Measurements from ENCODE around the gene WDR77. TPM values are rescaled to one million over a fixed set of nuclear protein-coding genes. Genes with fewer than 3 reads are reported as not detected.

Gene WDR77
- polyA plus RNA-seq, 1 donor: 35.3 TPM

DNA sequence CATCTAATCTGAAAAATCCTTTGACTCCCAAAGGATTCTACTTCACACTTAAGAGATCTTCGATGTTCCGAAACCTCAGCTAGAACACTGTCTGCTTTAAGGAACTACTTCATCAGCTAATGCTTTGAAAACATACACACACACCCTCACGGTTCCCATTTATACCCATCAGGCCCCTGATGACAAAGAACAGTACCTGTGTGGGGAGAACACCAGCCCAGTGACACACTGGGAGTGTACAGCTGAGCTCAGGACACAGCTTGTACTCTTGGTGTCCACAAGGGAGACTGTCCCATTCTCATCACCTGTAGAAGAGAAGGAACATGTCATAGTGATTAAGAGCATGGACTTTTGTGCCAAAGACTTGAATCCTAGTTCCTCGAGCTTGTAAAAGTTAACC is 6.6 kb downstream of the WDR77 start:
- Histone ChIP-seq H3K9me3 (ENCODE audit: control insufficient read depth, low read depth, low read length) (no peaks in the 10 kb centered on the region), H3K36me3 (ENCODE audit: control insufficient read depth, insufficient read depth, low read length) (peaks cover 76% of the 10 kb centered on the region)

DNA sequence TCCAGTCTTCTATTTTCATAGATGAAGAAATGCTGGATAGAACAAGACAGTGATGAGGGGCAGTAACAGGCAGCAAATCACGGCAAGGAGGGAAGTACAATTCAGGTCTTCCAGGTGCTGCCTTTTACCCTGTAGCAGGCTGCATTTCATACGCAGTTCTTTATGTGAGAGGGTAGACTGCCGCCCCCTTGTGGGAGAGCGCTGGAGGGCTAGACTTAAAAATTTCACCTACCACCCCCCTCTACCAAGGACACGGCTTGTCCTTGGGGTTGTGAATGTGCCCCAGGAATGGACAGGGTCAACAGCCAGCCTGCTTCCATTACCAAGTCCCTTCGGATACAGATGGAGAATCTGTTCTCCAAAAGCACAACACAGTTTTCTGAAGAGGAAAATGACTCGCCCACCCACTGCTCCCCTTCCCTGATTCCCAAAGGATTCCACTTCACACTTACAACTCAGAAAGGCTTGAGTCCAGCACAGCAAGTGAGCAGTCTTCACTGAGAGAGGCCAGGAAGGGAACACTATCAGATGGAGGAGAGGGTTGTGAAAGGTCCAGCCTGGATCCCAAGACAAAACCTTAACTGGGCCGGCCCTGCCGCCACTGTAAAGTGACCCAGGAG is 7.4 kb downstream of the WDR77 start:
- H3K36me3 ChIP-seq (ENCODE audit: control insufficient read depth, insufficient read depth, low read length): peaks cover 76% of the 10 kb centered on the region
- no peak overlapping the region for H3K4me3 ChIP-seq (ENCODE audit: low read length)
- H3K4me1 ChIP-seq (ENCODE audit: control insufficient read depth, insufficient read depth, low read length): peaks cover 10% of the 10 kb centered on the region
- peak in 1 of 2 donors; percentile 18 for DNase-seq
- no CpG with 5 or more reads among the region's 9 CpGs for WGBS (ENCODE audit: insufficient coverage, low lambda C conversion rate)
- H3K27me3 ChIP-seq (ENCODE audit: control insufficient read depth, insufficient read depth, low read length): no peaks in the 10 kb centered on the region
- H3K27ac ChIP-seq (ENCODE audit: low read length): no peak overlapping the region
- no peaks in the 10 kb centered on the region for H3K9me3 ChIP-seq (ENCODE audit: control insufficient read depth, low read depth, low read length)

More for the DNA sequence above, 6.6 kb downstream of the WDR77 start:
- no peak for DNase-seq
- Histone ChIP-seq H3K4me3 (ENCODE audit: low read length) (no peak overlapping the region), H3K27ac (ENCODE audit: low read length) (no peak overlapping the region), H3K27me3 (ENCODE audit: control insufficient read depth, insufficient read depth, low read length) (no peaks in the 10 kb centered on the region), H3K4me1 (ENCODE audit: control insufficient read depth, insufficient read depth, low read length) (peaks cover 10% of the 10 kb centered on the region)
- WGBS (ENCODE audit: insufficient coverage, low lambda C conversion rate): 100% methylated on average over 1 of the region's 4 CpGs

GRCh38 chr1:111439461-111440351 is 9.3 kb downstream of the WDR77 start:
- Histone ChIP-seq H3K9me3 (ENCODE audit: control insufficient read depth, low read depth, low read length) (no peaks in the 10 kb centered on the region), H3K36me3 (ENCODE audit: control insufficient read depth, insufficient read depth, low read length) (peaks cover 66% of the 10 kb centered on the region), H3K4me3 (ENCODE audit: low read length) (no peak overlapping the region), H3K27me3 (ENCODE audit: control insufficient read depth, insufficient read depth, low read length) (no peaks in the 10 kb centered on the region), H3K27ac (ENCODE audit: low read length) (no peak overlapping the region), H3K4me1 (ENCODE audit: control insufficient read depth, insufficient read depth, low read length) (no peaks in the 10 kb centered on the region)
- 100% methylated on average over 1 of the region's 3 CpGs for WGBS (ENCODE audit: insufficient coverage, low lambda C conversion rate)
- no peak for DNase-seq

GRCh38 chr1:111436726-111437125 is 12.3 kb downstream of the WDR77 start:
- H3K27me3 ChIP-seq (ENCODE audit: control insufficient read depth, insufficient read depth, low read length): no peaks in the 10 kb centered on the region
- peaks cover 38% of the 10 kb centered on the region for H3K36me3 ChIP-seq (ENCODE audit: control insufficient read depth, insufficient read depth, low read length)
- H3K4me3 ChIP-seq (ENCODE audit: low read length): no peak overlapping the region
- no peak overlapping the region for H3K27ac ChIP-seq (ENCODE audit: low read length)
- DNase-seq: no peak
- H3K9me3 ChIP-seq (ENCODE audit: control insufficient read depth, low read depth, low read length): no peaks in the 10 kb centered on the region
- no peaks in the 10 kb centered on the region for H3K4me1 ChIP-seq (ENCODE audit: control insufficient read depth, insufficient read depth, low read length)
- WGBS (ENCODE audit: insufficient coverage, low lambda C conversion rate): 100% methylated on average over 1 of the region's 3 CpGs

- Histone ChIP-seq H3K36me3 (ENCODE audit: control insufficient read depth, insufficient read depth, low read length) (no peaks in the 10 kb centered on the region), H3K4me3 (ENCODE audit: low read length) (no peak overlapping the region), H3K27ac (ENCODE audit: low read length) (no peak overlapping the region), H3K9me3 (ENCODE audit: control insufficient read depth, low read depth, low read length) (no peaks in the 10 kb centered on the region), H3K27me3 (ENCODE audit: control insufficient read depth, insufficient read depth, low read length) (no peaks in the 10 kb centered on the region), H3K4me1 (ENCODE audit: control insufficient read depth, insufficient read depth, low read length) (peaks cover 6% of the 10 kb centered on the region)
- DNase-seq: no peak
- 100% methylated on average over 1 of the region's 3 CpGs for WGBS (ENCODE audit: insufficient coverage, low lambda C conversion rate)
These were observed 24.8 kb downstream of the WDR77 start for GRCh38 chr1:111424281-111424680.

- H3K36me3 ChIP-seq (ENCODE audit: control insufficient read depth, insufficient read depth, low read length): no peaks in the 10 kb centered on the region
- peaks cover 6% of the 10 kb centered on the region for H3K4me1 ChIP-seq (ENCODE audit: control insufficient read depth, insufficient read depth, low read length)
- no peak overlapping the region for H3K4me3 ChIP-seq (ENCODE audit: low read length)
- peak in 1 of 2 donors; percentile 64 for DNase-seq
- H3K27me3 ChIP-seq (ENCODE audit: control insufficient read depth, insufficient read depth, low read length): no peaks in the 10 kb centered on the region
- WGBS (ENCODE audit: insufficient coverage, low lambda C conversion rate): no CpG with 5 or more reads among the region's 13 CpGs
- H3K9me3 ChIP-seq (ENCODE audit: control insufficient read depth, low read depth, low read length): no peaks in the 10 kb centered on the region
- H3K27ac ChIP-seq (ENCODE audit: low read length): no peak overlapping the region
These were observed 26.3 kb downstream of the WDR77 start for GRCh38 chr1:111422546-111423391.

GRCh38 chr1:111420377-111420776 is 28.7 kb downstream of the WDR77 start:
- no peak overlapping the region for H3K27ac ChIP-seq (ENCODE audit: low read length)

GRCh38 chr1:111419037-111419436 is 30.0 kb downstream of the WDR77 start:
- H3K4me1 ChIP-seq (ENCODE audit: control insufficient read depth, insufficient read depth, low read length): peaks cover 6% of the 10 kb centered on the region
- 100% methylated on average over 1 of the region's 1 CpG for WGBS (ENCODE audit: insufficient coverage, low lambda C conversion rate)
- no peaks in the 10 kb centered on the region for H3K9me3 ChIP-seq (ENCODE audit: control insufficient read depth, low read depth, low read length)
- H3K27me3 ChIP-seq (ENCODE audit: control insufficient read depth, insufficient read depth, low read length): no peaks in the 10 kb centered on the region
- H3K27ac ChIP-seq (ENCODE audit: low read length): no peak overlapping the region
- H3K4me3 ChIP-seq (ENCODE audit: low read length): no peak overlapping the region
- peaks cover 3% of the 10 kb centered on the region for H3K36me3 ChIP-seq (ENCODE audit: control insufficient read depth, insufficient read depth, low read length)
- no peak for DNase-seq

More at GRCh38 chr1:111420377-111420776, 28.7 kb downstream of the WDR77 start:
- Histone ChIP-seq H3K27me3 (ENCODE audit: control insufficient read depth, insufficient read depth, low read length) (no peaks in the 10 kb centered on the region), H3K36me3 (ENCODE audit: control insufficient read depth, insufficient read depth, low read length) (no peaks in the 10 kb centered on the region), H3K9me3 (ENCODE audit: control insufficient read depth, low read depth, low read length) (no peaks in the 10 kb centered on the region), H3K4me3 (ENCODE audit: low read length) (no peak overlapping the region), H3K4me1 (ENCODE audit: control insufficient read depth, insufficient read depth, low read length) (peaks cover 6% of the 10 kb centered on the region)
- no peak for DNase-seq
- WGBS (ENCODE audit: insufficient coverage, low lambda C conversion rate): no CpG with 5 or more reads among the region's 5 CpGs

DNA sequence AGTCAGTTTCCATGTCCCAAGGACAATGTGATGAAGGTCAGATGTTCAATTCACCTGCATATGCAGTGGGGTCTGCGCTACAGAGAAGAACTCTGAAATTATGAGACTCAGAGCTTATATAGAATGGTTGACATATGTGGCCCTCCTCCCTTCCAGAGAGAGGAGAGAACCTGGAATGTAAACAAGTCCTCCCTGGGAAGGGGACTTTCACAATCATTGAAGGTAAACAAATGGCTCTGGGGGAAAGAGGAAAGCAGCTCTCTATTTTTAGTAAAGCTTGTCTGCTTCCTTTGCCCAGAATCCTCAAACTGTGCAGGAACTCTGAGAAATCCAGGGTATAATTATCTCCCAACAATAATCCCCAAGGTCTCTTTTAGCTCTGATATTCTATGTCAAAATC is 31.3 kb downstream of the WDR77 start:
- peak; percentile 2 to 27 for DNase-seq
- H3K27ac ChIP-seq (ENCODE audit: low read length): no peak overlapping the region
- no CpG with 5 or more reads among the region's 1 CpG for WGBS (ENCODE audit: insufficient coverage, low lambda C conversion rate)
- H3K4me3 ChIP-seq (ENCODE audit: low read length): no peak overlapping the region
- no peaks in the 10 kb centered on the region for H3K4me1 ChIP-seq (ENCODE audit: control insufficient read depth, insufficient read depth, low read length)
- H3K9me3 ChIP-seq (ENCODE audit: control insufficient read depth, low read depth, low read length): no peaks in the 10 kb centered on the region
- no peaks in the 10 kb centered on the region for H3K27me3 ChIP-seq (ENCODE audit: control insufficient read depth, insufficient read depth, low read length)
- peaks cover 3% of the 10 kb centered on the region for H3K36me3 ChIP-seq (ENCODE audit: control insufficient read depth, insufficient read depth, low read length)

DNA sequence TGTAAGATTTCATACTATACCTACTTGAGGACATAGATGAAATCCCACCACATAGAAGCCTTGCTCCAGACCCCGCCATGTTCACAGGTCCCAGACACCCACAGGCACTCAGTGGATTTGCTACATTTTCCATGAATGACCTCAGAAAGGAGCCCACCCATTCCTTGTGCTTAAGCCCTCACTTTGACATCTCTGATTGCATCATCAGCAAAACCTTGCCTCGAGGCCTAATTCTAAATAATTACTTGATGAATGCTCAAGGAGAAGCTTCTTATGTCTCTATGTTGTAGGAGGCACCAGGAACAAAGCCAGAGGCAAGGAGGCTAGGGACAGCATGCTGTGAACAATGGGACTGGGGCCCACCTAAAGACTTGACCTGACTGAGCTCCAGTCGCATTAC is 33.6 kb downstream of the WDR77 start:
- Histone ChIP-seq H3K4me3 (ENCODE audit: low read length) (no peak overlapping the region), H3K9me3 (ENCODE audit: control insufficient read depth, low read depth, low read length) (no peaks in the 10 kb centered on the region), H3K36me3 (ENCODE audit: control insufficient read depth, insufficient read depth, low read length) (peaks cover 3% of the 10 kb centered on the region), H3K27ac (ENCODE audit: low read length) (no peak overlapping the region), H3K4me1 (ENCODE audit: control insufficient read depth, insufficient read depth, low read length) (no peaks in the 10 kb centered on the region), H3K27me3 (ENCODE audit: control insufficient read depth, insufficient read depth, low read length) (no peaks in the 10 kb centered on the region)
- DNase-seq: no peak
- no CpG with 5 or more reads among the region's 3 CpGs for WGBS (ENCODE audit: insufficient coverage, low lambda C conversion rate)
